Measurements from ENCODE around the gene ARL8B. TPM values are rescaled to one million over a fixed set of nuclear protein-coding genes. Genes with fewer than 3 reads are reported as not detected.

Gene ARL8B
- 10 to 100 TPM; 40.5 to 41.8 TPM for total RNA-seq

GRCh38 chr3:5122030-5122740 lies at the start of gene ARL8B:
ARL8B (plus strand) TSS chr3:5122292; CDS start chr3:5122466, 174 bp downstream.

GRCh38 chr3:5187156-5187919 lies 65.2 kb downstream of the ARL8B start, which contains the start of gene EDEM1:
EDEM1 (plus strand) TSS chr3:5187707; CDS start chr3:5187806, 99 bp downstream.

Other genes with a start within 250 kb of the ARL8B start
- gene BHLHE40, start 142.9 kb upstream of the ARL8B start, total RNA-seq, result 100 to 1,000 TPM; 207 to 214 TPM
- 100 to 1,000 TPM; 115 to 118 TPM for gene EDEM1, start 65.4 kb downstream of the ARL8B start, total RNA-seq

All from activated naive CD4-positive, alpha-beta T cell treated with anti-CD3 and anti-CD28 coated beads, Interleukin-2, amount 10 ng/mL, durations not matched to agents 5 hours and 36 hours (primary cell).